Mesendoderm (in vitro differentiated cells): Measurements from ENCODE around the gene CNOT6L. TPM values are rescaled to one million over a fixed set of nuclear protein-coding genes. Genes with fewer than 3 reads are reported as not detected.

Experiments used
- DNase-seq: peaks from one replicate; pipeline ENCODE4 v3.0.0; 2013
- H2AK5ac ChIP-seq: 2 replicates; pipeline ENCODE4 v1.6.1; 2013; ENCODE audit warnings: low read length, inconsistent platforms
- H2BK120ac ChIP-seq: 2 replicates; pipeline ENCODE4 v1.6.1; 2013; ENCODE audit warnings: low read depth, mild to moderate bottlenecking, low read length, moderate library complexity, mixed read lengths
- H2BK15ac ChIP-seq: replicated peaks from 2 replicates; pipeline ENCODE4 v1.6.1; 2013; ENCODE audit warnings: low read depth, mild to moderate bottlenecking, moderate library complexity
- H2BK5ac ChIP-seq: 2 replicates; pipeline ENCODE4 v1.6.1; 2013; ENCODE audit warnings: low read length, inconsistent platforms
- H3K18ac ChIP-seq: 2 replicates; pipeline ENCODE4 v1.6.1; 2013; ENCODE audit warnings: mild to moderate bottlenecking, low read length, mixed read lengths
- H3K23ac ChIP-seq: one replicate; pipeline ENCODE4 v1.6.1; 2013; ENCODE audit warnings: low read length
- H3K27ac ChIP-seq: 2 replicates; pipeline ENCODE4 v1.5.1; 2013; ENCODE audit warnings: low read depth, mild to moderate bottlenecking, inconsistent platforms, low read length, moderate library complexity
- H3K27me3 ChIP-seq: 2 replicates; pipeline ENCODE4 v1.6.1; 2013; ENCODE audit warnings: low read length, control low read depth, mild to moderate bottlenecking, inconsistent platforms; ENCODE audit not compliant: insufficient read depth, poor library complexity
- H3K36me3 ChIP-seq: 2 replicates; pipeline ENCODE4 v1.6.1; 2013; ENCODE audit warnings: low read length, inconsistent platforms; ENCODE audit not compliant: control insufficient read depth, insufficient read depth
- H3K4ac ChIP-seq: one replicate; pipeline ENCODE4 v1.6.1; 2013; ENCODE audit warnings: low read depth, mild to moderate bottlenecking, low read length, moderate library complexity
- H3K4me1 ChIP-seq: 2 replicates; pipeline ENCODE4 v1.6.1; 2013; ENCODE audit warnings: low read depth, low read length, inconsistent platforms; ENCODE audit not compliant: control insufficient read depth
- H3K4me2 ChIP-seq: 2 replicates; pipeline ENCODE4 v1.6.1; 2013; ENCODE audit warnings: low read length
- H3K4me3 ChIP-seq: 2 replicates; pipeline ENCODE4 v1.5.1; 2013; ENCODE audit warnings: mild to moderate bottlenecking, low read length
- H3K56ac ChIP-seq: one replicate; pipeline ENCODE4 v1.6.1; 2013; ENCODE audit warnings: low read length
- H3K79me1 ChIP-seq: 2 replicates; pipeline ENCODE4 v1.6.1; 2013; ENCODE audit warnings: low read length, inconsistent platforms
- H3K79me2 ChIP-seq: 2 replicates; pipeline ENCODE4 v1.6.1; 2013; ENCODE audit warnings: mild to moderate bottlenecking, low read length; ENCODE audit not compliant: control insufficient read depth, insufficient read depth
- H3K9ac ChIP-seq: 2 replicates; pipeline ENCODE4 v1.6.1; 2013; ENCODE audit warnings: low read length, inconsistent platforms
- H4K5ac ChIP-seq: one replicate; pipeline ENCODE4 v1.6.1; 2013; ENCODE audit warnings: low read length
- H4K8ac ChIP-seq: one replicate; pipeline ENCODE4 v1.6.1; 2013; ENCODE audit warnings: low read depth, mild to moderate bottlenecking, control low read depth, low read length, moderate library complexity
- WGBS: extraction: QIAGEN DNeasy Blood & Tissue Kit; methylation state at CpG from one replicate; pipeline ENCODE4 v1.1.7; 2013; ENCODE audit warnings: low lambda C conversion rate, missing lambda C conversion rate; ENCODE audit not compliant: insufficient coverage; ENCODE audit errors: extremely low coverage; 5-methylcytosine and 5-hydroxymethylcytosine counted together
- small RNA-seq: library from polyadenylated mRNA; stranded (forward); fragments of <200 nt; extraction: miRNeasy Mini kit (QIAGEN cat#:217004); gene quantifications from one replicate; pipeline ENCODE3, GENCODE V24; 2013; ENCODE audit not compliant: insufficient read depth

Gene CNOT6L

DNA sequence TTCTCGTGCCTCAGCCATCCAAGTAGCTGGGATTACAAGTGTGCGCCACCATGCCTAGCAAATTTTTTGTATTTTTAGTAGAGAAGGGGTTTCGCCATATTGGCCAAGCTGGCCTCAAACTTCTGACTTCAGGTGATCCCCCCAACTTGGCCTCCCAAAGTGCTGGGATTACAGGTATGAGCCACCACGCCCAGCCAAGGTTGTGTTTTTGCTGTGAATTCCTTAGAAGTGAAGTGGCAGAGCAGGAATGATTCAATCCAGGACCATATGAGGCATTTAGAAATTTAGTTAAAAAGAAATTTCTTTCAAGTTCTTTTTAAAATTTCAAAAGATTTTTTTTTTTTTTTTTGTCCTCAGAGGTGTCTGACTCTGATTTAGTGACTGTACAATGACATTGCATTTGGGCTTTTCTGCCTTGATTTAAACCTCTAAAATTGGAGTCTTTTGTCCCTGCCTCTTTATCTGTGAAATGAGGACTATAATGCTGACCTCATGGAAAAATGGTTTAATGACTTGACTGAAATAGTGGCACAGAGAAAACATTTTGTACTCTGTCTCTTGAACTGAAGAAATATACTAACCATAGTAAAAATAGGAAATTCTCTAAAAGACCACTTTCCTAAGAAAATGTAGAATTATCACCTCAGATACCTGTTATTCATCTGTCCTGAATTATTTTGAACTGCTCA is 153.6 kb downstream of the CNOT6L start:
- no peaks in the 10 kb centered on the region for H3K79me2 ChIP-seq

More for the DNA sequence above, 153.6 kb downstream of the CNOT6L start:
- H3K23ac ChIP-seq: no peak overlapping the region
- H2BK5ac ChIP-seq: no peak overlapping the region
- no CpG with 5 or more reads among the region's 4 CpGs for WGBS
- H3K4me3 ChIP-seq: no peak overlapping the region
- no peak overlapping the region for H3K4me2 ChIP-seq
- H4K5ac ChIP-seq: no peak overlapping the region
- H3K36me3 ChIP-seq: no peaks in the 10 kb centered on the region
- no peak overlapping the region for H2BK120ac ChIP-seq
- no peak overlapping the region for H3K9ac ChIP-seq
- no peak overlapping the region for H4K8ac ChIP-seq
- H3K4ac ChIP-seq: no peak overlapping the region
- no peak overlapping the region for H3K18ac ChIP-seq
- peak; percentile 15 for DNase-seq
- no peaks in the 10 kb centered on the region for H3K4me1 ChIP-seq
- no peak overlapping the region for H3K56ac ChIP-seq
- H2BK15ac ChIP-seq: no peak overlapping the region
- no peaks in the 10 kb centered on the region for H3K27me3 ChIP-seq
- H3K79me1 ChIP-seq: no peaks in the 10 kb centered on the region
- no peak overlapping the region for H2AK5ac ChIP-seq
- no peak overlapping the region for H3K27ac ChIP-seq

Small RNA genes lying within 50 kb of the gene (small RNA-seq; reads per million reads assigned to genes)
- gene AC112225.1 (not detected), gene RF00612 (not detected)
